Lower leg skin (tissue), 4 donors: ENCODE results near the gene INPP5D. TPM values are rescaled to one million over a fixed set of nuclear protein-coding genes. Genes with fewer than 3 reads are reported as not detected.
"Not testable (repeated sequence)": the region's sequence is repeated elsewhere in the genome, so short reads cannot be mapped to it uniquely, and the experiment has no call there.

Source experiments
- DNase-seq, 2 donors: peaks; one replicate each; pipeline ENCODE4 v3.0.0-alpha.2; 2019; ENCODE audit warnings: low spot score in 2 of 2
- H3K4me3 ChIP-seq: fragments of 200-600 bp; sonication (generic); 2 replicates; pipeline ENCODE4 v1.5.1; 2017; ENCODE audit warnings: mild to moderate bottlenecking, low read depth; ENCODE audit not compliant: poor library complexity, severe bottlenecking
- CTCF ChIP-seq, 3 donors: fragments of 450-650 bp; IDR thresholded peaks; one replicate each; pipeline ENCODE4 v1.5.1; 2016; ENCODE audit warnings: antibody characterized with exemption in 3 of 3, mild to moderate bottlenecking in 3 of 3, moderate library complexity in 2 of 3
- POLR2A ChIP-seq, 2 donors: fragments of 450-650 bp; IDR thresholded peaks; one replicate each; pipeline ENCODE4 v1.6.1; 2016 to 2017; ENCODE audit warnings: antibody characterized with exemption in 2 of 2, mild to moderate bottlenecking in 1 of 2, moderate library complexity in 1 of 2
- WGBS, 2 donors: methylation state at CpG; one replicate each; pipeline ENCODE4 v1.1.5; 2018; 5-methylcytosine and 5-hydroxymethylcytosine counted together
- intact Hi-C: fragments of 100-400 bp; cut with DNase I; formaldehyde crosslinking; loops from one replicate; pipeline ENCODE4 v1.15.0; 2023; ENCODE audit warnings: low total_unique reads
- total RNA-seq, 4 donors: library from RNA; depleted of rRNA; stranded (reverse); fragments of >200 nt; gene quantifications; one replicate each; pipeline ENCODE4 v1.1.0, GENCODE V29; 2016

The INPP5D gene
- total RNA-seq, 4 donors from 2014 or later, result 8.6 to 15.0 (median 13.0) TPM

GRCh38 chr2:233189025-233189424 lies 128.9 kb downstream of the INPP5D start:
- 69 to 75% methylated on average over 8 of the region's 8 CpGs for WGBS, 2 donors
- intact Hi-C loops, result no loop called here
- TF ChIP-seq CTCF (IDR thresholded peaks at IDR 0.05) (no peak), POLR2A (IDR thresholded peaks at IDR 0.05) (no peak)
- no peak overlapping the region for H3K4me3 ChIP-seq
- DNase-seq, result peak in 1 of 2 donors; percentile 74

- H3K4me3 ChIP-seq, intact Hi-C loops, DNase-seq: not testable (repeated sequence)
- 89 to 97% methylated on average over 2 of the region's 2 CpGs for WGBS, 2 donors
These were observed 130.9 kb downstream of the INPP5D start for GRCh38 chr2:233191016-233191415.

GRCh38 chr2:233193738-233194137 lies 133.6 kb downstream of the INPP5D start:
- H3K4me3 ChIP-seq, result no peak overlapping the region
- no peak for DNase-seq
- intact Hi-C loops, result no loop called here
- TF ChIP-seq POLR2A (IDR thresholded peaks at IDR 0.05) (no peak), CTCF (IDR thresholded peaks at IDR 0.05) (no peak)
- WGBS, 2 donors, result 84 to 85% methylated on average over 11 of the region's 11 CpGs

GRCh38 chr2:233195027-233195426 lies 134.9 kb downstream of the INPP5D start:
- H3K4me3 ChIP-seq, result no peak overlapping the region
- TF ChIP-seq CTCF (IDR thresholded peaks at IDR 0.05), result no peak
- no peak for TF ChIP-seq POLR2A (IDR thresholded peaks at IDR 0.05)
- intact Hi-C loops, result no loop called here
- WGBS, 2 donors, result 97% methylated on average over 5 of the region's 5 CpGs
- DNase-seq, result no peak

- TF ChIP-seq POLR2A (IDR thresholded peaks at IDR 0.05) (no peak), CTCF (IDR thresholded peaks at IDR 0.05) (no peak)
- H3K4me3 ChIP-seq, result no peak overlapping the region
- intact Hi-C loops, result no loop called here
- 84 to 93% methylated on average over 6 of the region's 6 CpGs for WGBS, 2 donors
- DNase-seq, result no peak
These were observed 136.9 kb downstream of the INPP5D start for GRCh38 chr2:233197022-233197421.

- H3K4me3 ChIP-seq, result no peak overlapping the region
- no peak for TF ChIP-seq CTCF (IDR thresholded peaks at IDR 0.05)
- TF ChIP-seq POLR2A (IDR thresholded peaks at IDR 0.05), result no peak
- no peak for DNase-seq
- intact Hi-C loops, result no loop called here
- WGBS, 2 donors, result 83 to 93% methylated on average over 11 to 12 of the region's 12 CpGs
These were observed 137.9 kb downstream of the INPP5D start for GRCh38 chr2:233198026-233198425.
